ENCODE results near the gene MLLT1. TPM values are rescaled to one million over a fixed set of nuclear protein-coding genes. Genes with fewer than 3 reads are reported as not detected.
A peak's percentile ranks its signal among the peaks of the same experiment; 100 is the strongest.

MLLT1 gene
- total and polyA plus RNA-seq, 10 of the 15 experiments (the other 5 are each of a cell fraction or from before 2014, with no cell fraction given): 0.16 to 61.1 (median 8.5) TPM

DNA sequence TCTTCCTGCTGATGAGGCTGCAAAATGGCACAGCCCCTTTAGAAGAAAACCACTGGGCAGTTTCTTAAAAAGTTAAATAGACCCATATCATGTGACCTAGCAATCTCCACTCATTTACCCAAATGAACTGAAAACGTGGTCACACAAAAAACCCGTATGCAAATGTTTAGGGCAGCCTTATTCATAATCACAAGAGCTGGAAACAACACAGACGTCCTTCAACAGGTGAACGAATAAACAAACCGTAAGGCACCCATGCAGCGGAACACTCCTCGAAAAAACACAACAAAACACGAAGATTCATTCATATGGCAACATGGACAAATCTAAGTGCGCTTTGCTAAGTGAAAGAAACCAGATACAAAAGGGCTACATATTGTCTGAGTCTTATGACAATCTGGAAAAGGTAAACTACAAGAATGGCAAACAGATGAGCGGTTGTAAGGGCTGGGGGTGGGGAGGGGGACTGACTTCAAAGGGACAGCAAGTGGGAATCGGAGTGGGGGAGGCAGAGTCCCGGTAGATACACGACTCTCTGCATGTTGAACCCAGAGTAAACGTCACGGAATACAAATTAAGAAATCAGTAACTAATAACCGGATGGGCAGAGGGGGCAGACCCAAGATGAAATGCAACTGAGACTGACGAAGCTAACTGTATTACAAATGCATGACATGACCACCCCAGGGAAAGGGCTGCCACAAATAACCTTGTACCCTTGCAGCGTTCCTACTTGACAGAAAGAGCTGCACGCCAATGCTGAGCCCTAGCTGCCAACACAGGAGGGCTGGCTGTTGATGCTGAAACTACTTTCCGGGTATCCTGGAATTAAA lies 33.4 kb downstream of the MLLT1 start:
- CTCF ChIA-PET: interaction anchor here (0.6 kb wide), 1 partner anchor 659 kb away, joined by 3 read pairs; no protein-coding TSS in a partner anchor
- RAD21 ChIA-PET (ENCODE audit: unreplicated experiment): no interaction called here
- Histone ChIP-seq H4K20me1 (ENCODE audit: control insufficient read depth, insufficient read depth) (no peaks in the 10 kb centered on the region), H3K9ac (ENCODE audit: control insufficient read depth, insufficient read depth, low read length) (no peak overlapping the region), H3K4me3 (no peak overlapping the region), H3K27ac (ENCODE audit: control insufficient read depth, insufficient read depth) (no peak overlapping the region), H3K27me3 (replicated peaks in 1 of 2; ENCODE audit: control insufficient read depth in 2 of 2, insufficient read depth in 2 of 2, low read length in 1 of 2) (no peaks in the 10 kb centered on the region), H3K79me2 (ENCODE audit: control insufficient read depth, insufficient read depth, low read length) (peaks cover 58% of the 10 kb centered on the region), H3K4me1 (ENCODE audit: control insufficient read depth, insufficient read depth, low read length) (peaks cover 29% of the 10 kb centered on the region), H2AFZ (ENCODE audit: control insufficient read depth, low read depth, low read length) (no peak overlapping the region), H3K4me2 (ENCODE audit: control insufficient read depth, insufficient read depth) (no peak overlapping the region), H3K36me3 (ENCODE audit: control insufficient read depth in 2 of 2, insufficient read depth in 2 of 2, low read length in 1 of 2) (peaks cover 7 to 8% of the 10 kb centered on the region in 2 experiments), H3K9me3 (replicated peaks; ENCODE audit: control insufficient read depth, insufficient read depth, low read length) (peaks cover 12% of the 10 kb centered on the region; the same call in 2 of the 3 replicates)
- POLR2A ChIA-PET: interaction anchor here (0.6 kb wide), 1 partner anchor 15 kb away, joined by 3 read pairs; no protein-coding TSS in a partner anchor
- no TSS peak for BruUV-seq (replicated peaks)
- in situ Hi-C loops (cut with MboI) (no loop called here), intact Hi-C loops (cut with micrococcal nuclease; ENCODE audit: unreplicated experiment) (no loop called here)
- DNase-seq (ENCODE audit: low read depth, low spot score) (no peak), FAIRE-seq (peak; percentile 7), ATAC-seq (no peak)
- SMC1A ChIA-PET (ENCODE audit: uncharacterized antibody, unreplicated experiment): no interaction called here
- TF ChIP-seq, protein P1, sequence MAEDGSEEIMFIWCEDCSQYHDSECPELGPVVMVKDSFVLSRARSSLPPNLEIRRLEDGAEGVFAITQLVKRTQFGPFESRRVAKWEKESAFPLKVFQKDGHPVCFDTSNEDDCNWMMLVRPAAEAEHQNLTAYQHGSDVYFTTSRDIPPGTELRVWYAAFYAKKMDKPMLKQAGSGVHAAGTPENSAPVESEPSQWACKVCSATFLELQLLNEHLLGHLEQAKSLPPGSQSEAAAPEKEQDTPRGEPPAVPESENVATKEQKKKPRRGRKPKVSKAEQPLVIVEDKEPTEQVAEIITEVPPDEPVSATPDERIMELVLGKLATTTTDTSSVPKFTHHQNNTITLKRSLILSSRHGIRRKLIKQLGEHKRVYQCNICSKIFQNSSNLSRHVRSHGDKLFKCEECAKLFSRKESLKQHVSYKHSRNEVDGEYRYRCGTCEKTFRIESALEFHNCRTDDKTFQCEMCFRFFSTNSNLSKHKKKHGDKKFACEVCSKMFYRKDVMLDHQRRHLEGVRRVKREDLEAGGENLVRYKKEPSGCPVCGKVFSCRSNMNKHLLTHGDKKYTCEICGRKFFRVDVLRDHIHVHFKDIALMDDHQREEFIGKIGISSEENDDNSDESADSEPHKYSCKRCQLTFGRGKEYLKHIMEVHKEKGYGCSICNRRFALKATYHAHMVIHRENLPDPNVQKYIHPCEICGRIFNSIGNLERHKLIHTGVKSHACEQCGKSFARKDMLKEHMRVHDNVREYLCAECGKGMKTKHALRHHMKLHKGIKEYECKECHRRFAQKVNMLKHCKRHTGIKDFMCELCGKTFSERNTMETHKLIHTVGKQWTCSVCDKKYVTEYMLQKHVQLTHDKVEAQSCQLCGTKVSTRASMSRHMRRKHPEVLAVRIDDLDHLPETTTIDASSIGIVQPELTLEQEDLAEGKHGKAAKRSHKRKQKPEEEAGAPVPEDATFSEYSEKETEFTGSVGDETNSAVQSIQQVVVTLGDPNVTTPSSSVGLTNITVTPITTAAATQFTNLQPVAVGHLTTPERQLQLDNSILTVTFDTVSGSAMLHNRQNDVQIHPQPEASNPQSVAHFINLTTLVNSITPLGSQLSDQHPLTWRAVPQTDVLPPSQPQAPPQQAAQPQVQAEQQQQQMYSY (CRISPR knock-in tag; IDR thresholded peaks at IDR 0.05): no peak
- TF ChIP-seq RB1 (IDR thresholded peaks at IDR 0.05; ENCODE audit: borderline replicate concordance) (no peak), RAD51 (IDR thresholded peaks at IDR 0.05) (peak; percentile 21; the same call in 1 of the 2 replicates), ASH2L (IDR thresholded peaks at IDR 0.05; ENCODE audit: borderline replicate concordance, low read depth) (no peak), NFIC (IDR thresholded peaks at IDR 0.05; ENCODE audit: low read depth, low read length) (no peak), CREM (IDR thresholded peaks at IDR 0.05; ENCODE audit: low read depth) (no peak), KAT2A (conservative IDR thresholded peaks at IDR 0.05; ENCODE audit: control insufficient read depth, low read depth, low read length) (no peak), POU2F2 (IDR thresholded peaks at IDR 0.05; ENCODE audit: borderline replicate concordance, low read depth, low read length) (peak; percentile 56; the same call in 1 of the 3 replicates)
- TF ChIP-seq, protein P2, sequence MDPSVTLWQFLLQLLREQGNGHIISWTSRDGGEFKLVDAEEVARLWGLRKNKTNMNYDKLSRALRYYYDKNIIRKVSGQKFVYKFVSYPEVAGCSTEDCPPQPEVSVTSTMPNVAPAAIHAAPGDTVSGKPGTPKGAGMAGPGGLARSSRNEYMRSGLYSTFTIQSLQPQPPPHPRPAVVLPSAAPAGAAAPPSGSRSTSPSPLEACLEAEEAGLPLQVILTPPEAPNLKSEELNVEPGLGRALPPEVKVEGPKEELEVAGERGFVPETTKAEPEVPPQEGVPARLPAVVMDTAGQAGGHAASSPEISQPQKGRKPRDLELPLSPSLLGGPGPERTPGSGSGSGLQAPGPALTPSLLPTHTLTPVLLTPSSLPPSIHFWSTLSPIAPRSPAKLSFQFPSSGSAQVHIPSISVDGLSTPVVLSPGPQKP (IDR thresholded peaks at IDR 0.05; ENCODE audit: low read depth, low read length): no peak
- TF ChIP-seq, protein P3, sequence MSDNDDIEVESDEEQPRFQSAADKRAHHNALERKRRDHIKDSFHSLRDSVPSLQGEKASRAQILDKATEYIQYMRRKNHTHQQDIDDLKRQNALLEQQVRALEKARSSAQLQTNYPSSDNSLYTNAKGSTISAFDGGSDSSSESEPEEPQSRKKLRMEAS (IDR thresholded peaks at IDR 0.05; ENCODE audit: low read depth, low read length): no peak
- TF ChIP-seq, protein P4, sequence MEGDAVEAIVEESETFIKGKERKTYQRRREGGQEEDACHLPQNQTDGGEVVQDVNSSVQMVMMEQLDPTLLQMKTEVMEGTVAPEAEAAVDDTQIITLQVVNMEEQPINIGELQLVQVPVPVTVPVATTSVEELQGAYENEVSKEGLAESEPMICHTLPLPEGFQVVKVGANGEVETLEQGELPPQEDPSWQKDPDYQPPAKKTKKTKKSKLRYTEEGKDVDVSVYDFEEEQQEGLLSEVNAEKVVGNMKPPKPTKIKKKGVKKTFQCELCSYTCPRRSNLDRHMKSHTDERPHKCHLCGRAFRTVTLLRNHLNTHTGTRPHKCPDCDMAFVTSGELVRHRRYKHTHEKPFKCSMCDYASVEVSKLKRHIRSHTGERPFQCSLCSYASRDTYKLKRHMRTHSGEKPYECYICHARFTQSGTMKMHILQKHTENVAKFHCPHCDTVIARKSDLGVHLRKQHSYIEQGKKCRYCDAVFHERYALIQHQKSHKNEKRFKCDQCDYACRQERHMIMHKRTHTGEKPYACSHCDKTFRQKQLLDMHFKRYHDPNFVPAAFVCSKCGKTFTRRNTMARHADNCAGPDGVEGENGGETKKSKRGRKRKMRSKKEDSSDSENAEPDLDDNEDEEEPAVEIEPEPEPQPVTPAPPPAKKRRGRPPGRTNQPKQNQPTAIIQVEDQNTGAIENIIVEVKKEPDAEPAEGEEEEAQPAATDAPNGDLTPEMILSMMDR (IDR thresholded peaks at IDR 0.05 in 2 of 3, conservative IDR thresholded peaks at IDR 0.05 in 1 of 3; ENCODE audit: control insufficient read depth in 2 of 3, extremely low read depth in 1 of 3, insufficient read depth in 1 of 3, low read depth in 3 of 3, low read length in 3 of 3): no peak
- WGBS (ENCODE audit: insufficient coverage, insufficient replicate concordance, low lambda C conversion rate, missing lambda C conversion rate): 84% methylated on average over 20 of the region's 20 CpGs
